Measurements from ENCODE around the gene ST8SIA2.

Gene ST8SIA2

DNA sequence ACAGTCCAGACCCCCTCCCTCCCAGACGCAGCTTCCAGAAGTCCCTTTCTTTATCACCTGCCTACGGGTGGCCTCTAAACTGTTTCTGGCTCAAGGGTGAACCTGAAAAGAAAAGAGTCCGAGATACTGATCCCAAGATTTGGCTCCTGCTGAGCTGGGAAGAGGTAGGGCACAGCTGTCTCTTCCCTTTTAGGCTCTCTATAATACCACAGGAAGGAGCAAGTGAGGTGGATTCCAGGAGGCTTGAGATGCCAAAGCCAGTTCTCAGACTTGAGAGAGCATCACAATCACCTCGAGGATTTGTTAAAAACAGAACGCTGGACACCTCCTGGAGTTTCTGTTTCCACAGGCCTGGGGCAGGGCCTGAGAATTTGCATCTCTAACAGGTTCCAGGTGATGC is 12.3 kb downstream of the ST8SIA2 start:
- Histone ChIP-seq H3K27me3 (ENCODE audit: control insufficient read depth in 3 of 3, insufficient read depth in 3 of 3, low read depth in 1 of 3, low read length in 3 of 3) (no peaks in the 10 kb centered on the region), H3K4ac (ENCODE audit: low read length) (no peak overlapping the region), H3K18ac (ENCODE audit: low read length) (no peak overlapping the region), H3K27ac (replicated peaks; ENCODE audit: low read length) (no peak overlapping the region), H3K9me3 (replicated peaks in 1 of 2; ENCODE audit: control insufficient read depth in 2 of 2, insufficient read depth in 1 of 2, low read depth in 1 of 2, low read length in 2 of 2) (no peaks in the 10 kb centered on the region), H3K36me3 (replicated peaks in 1 of 2; ENCODE audit: control insufficient read depth in 2 of 2, insufficient read depth in 2 of 2, low read length in 2 of 2) (peaks cover 13 to 63% of the 10 kb centered on the region in 2 donors), H3K14ac (ENCODE audit: low read length) (no peak overlapping the region), H2AFZ (ENCODE audit: low read length) (no peak overlapping the region), H3K4me2 (ENCODE audit: insufficient read depth, low read length, poor library complexity, severe bottlenecking) (no peak overlapping the region), H3K4me1 (ENCODE audit: control insufficient read depth in 2 of 2, insufficient read depth in 1 of 2, low read depth in 1 of 2, low read length in 2 of 2) (peaks cover 1 to 3% of the 10 kb centered on the region in 2 donors), H2AK5ac (ENCODE audit: low read depth, low read length) (no peak overlapping the region), H3K4me3 (ENCODE audit: low read length in 2 of 2) (no peak overlapping the region), H2BK5ac (ENCODE audit: low read length) (no peak overlapping the region), H4K91ac (ENCODE audit: low read depth, low read length, poor library complexity) (no peak overlapping the region), H2BK120ac (ENCODE audit: low read depth, low read length) (no peak overlapping the region), H4K8ac (ENCODE audit: low read depth, low read length) (no peak overlapping the region), H3K79me1 (ENCODE audit: low read depth, low read length) (peaks cover 9% of the 10 kb centered on the region), H3K23ac (ENCODE audit: low read depth, low read length, poor library complexity) (no peak overlapping the region), H2BK12ac (ENCODE audit: low read length) (no peak overlapping the region), H3K9ac (ENCODE audit: low read depth, low read length, poor library complexity) (no peak overlapping the region), H2BK15ac (ENCODE audit: low read length) (no peak overlapping the region)
- whole genome bisulfite sequencing, 2 donors (ENCODE audit: extremely low coverage in 2 of 2, insufficient read length in 2 of 2, insufficient replicate concordance in 1 of 2), result no CpG with 5 or more reads among the region's 5 CpGs
- no peak for DNase-seq (ENCODE audit: low spot score)

DNA sequence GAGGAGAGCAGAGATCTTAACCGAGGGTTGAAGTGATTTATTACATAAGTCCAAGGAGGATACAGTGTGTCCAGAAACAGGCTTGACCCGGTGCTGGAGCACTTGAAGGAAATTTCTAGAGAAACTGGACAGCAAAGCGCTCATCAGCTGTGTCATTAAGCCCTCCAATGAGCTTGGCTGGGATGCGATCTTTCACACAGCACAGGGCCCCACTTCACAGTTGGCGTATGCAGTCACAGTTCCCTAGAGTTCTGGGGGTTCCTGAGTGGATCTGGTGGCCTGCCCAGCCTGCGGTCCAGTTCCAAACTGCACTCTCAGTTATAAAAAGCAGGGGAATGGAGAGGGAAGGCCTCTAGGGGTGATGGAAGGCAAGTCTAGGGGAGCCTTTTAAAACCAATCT is 13.6 kb downstream of the ST8SIA2 start:
- Histone ChIP-seq H3K23ac (ENCODE audit: low read depth, low read length, poor library complexity) (no peak overlapping the region), H3K14ac (ENCODE audit: low read length) (no peak overlapping the region), H3K27me3 (ENCODE audit: control insufficient read depth in 3 of 3, insufficient read depth in 3 of 3, low read depth in 1 of 3, low read length in 3 of 3) (no peaks in the 10 kb centered on the region), H2BK120ac (ENCODE audit: low read depth, low read length) (no peak overlapping the region), H4K91ac (ENCODE audit: low read depth, low read length, poor library complexity) (no peak overlapping the region), H3K27ac (replicated peaks; ENCODE audit: low read length) (no peak overlapping the region), H3K9me3 (replicated peaks in 1 of 2; ENCODE audit: control insufficient read depth in 2 of 2, insufficient read depth in 1 of 2, low read depth in 1 of 2, low read length in 2 of 2) (no peaks in the 10 kb centered on the region), H3K4me3 (ENCODE audit: low read length in 2 of 2) (no peak overlapping the region), H2AFZ (ENCODE audit: low read length) (no peak overlapping the region), H2BK5ac (ENCODE audit: low read length) (no peak overlapping the region), H2AK5ac (ENCODE audit: low read depth, low read length) (no peak overlapping the region), H2BK12ac (ENCODE audit: low read length) (no peak overlapping the region), H3K36me3 (replicated peaks in 1 of 2; ENCODE audit: control insufficient read depth in 2 of 2, insufficient read depth in 2 of 2, low read length in 2 of 2) (peaks cover 13 to 55% of the 10 kb centered on the region in 2 donors), H3K79me1 (ENCODE audit: low read depth, low read length) (peaks cover 8% of the 10 kb centered on the region), H3K18ac (ENCODE audit: low read length) (no peak overlapping the region), H4K8ac (ENCODE audit: low read depth, low read length) (no peak overlapping the region), H3K9ac (ENCODE audit: low read depth, low read length, poor library complexity) (no peak overlapping the region), H3K4ac (ENCODE audit: low read length) (no peak overlapping the region), H3K4me1 (ENCODE audit: control insufficient read depth in 2 of 2, insufficient read depth in 1 of 2, low read depth in 1 of 2, low read length in 2 of 2) (peaks cover 1 to 3% of the 10 kb centered on the region in 2 donors), H3K4me2 (ENCODE audit: insufficient read depth, low read length, poor library complexity, severe bottlenecking) (no peak overlapping the region), H2BK15ac (ENCODE audit: low read length) (no peak overlapping the region)
- DNase-seq (ENCODE audit: low spot score), result no peak
- no CpG with 5 or more reads among the region's 6 CpGs for WGBS, 2 donors (ENCODE audit: extremely low coverage in 2 of 2, insufficient read length in 2 of 2, insufficient replicate concordance in 1 of 2)

DNA sequence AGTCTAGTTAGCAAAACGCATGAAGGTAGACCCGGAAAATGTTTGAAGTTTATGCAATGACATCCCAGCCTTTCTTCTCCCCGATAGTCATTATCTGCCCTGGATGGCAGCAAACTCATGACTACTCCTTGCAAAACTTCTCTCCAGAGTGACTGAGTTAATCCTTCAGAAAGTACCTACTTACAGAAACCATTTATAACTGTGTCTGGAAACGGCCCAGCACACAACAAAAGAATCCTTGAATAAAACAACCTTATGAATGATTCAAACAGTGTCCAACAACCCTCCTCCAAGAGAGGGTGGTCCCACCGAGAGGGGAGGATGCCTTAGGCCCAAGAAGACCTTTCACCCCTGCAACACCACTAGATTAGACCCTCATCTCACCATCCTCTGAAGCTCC is 14.2 kb downstream of the ST8SIA2 start:
- H2BK5ac ChIP-seq (ENCODE audit: low read length), result no peak overlapping the region
- H3K36me3 ChIP-seq (replicated peaks in 1 of 2; ENCODE audit: control insufficient read depth in 2 of 2, insufficient read depth in 2 of 2, low read length in 2 of 2), result peaks cover 12 to 49% of the 10 kb centered on the region in 2 donors
- no peak overlapping the region for H3K23ac ChIP-seq (ENCODE audit: low read depth, low read length, poor library complexity)
- no peak overlapping the region for H3K9ac ChIP-seq (ENCODE audit: low read depth, low read length, poor library complexity)
- no peak overlapping the region for H3K4me2 ChIP-seq (ENCODE audit: insufficient read depth, low read length, poor library complexity, severe bottlenecking)
- no peak overlapping the region for H3K4me3 ChIP-seq (ENCODE audit: low read length in 2 of 2)
- H2AFZ ChIP-seq (ENCODE audit: low read length), result no peak overlapping the region
- H3K9me3 ChIP-seq (replicated peaks in 1 of 2; ENCODE audit: control insufficient read depth in 2 of 2, insufficient read depth in 1 of 2, low read depth in 1 of 2, low read length in 2 of 2), result no peaks in the 10 kb centered on the region
- H3K4me1 ChIP-seq (ENCODE audit: control insufficient read depth in 2 of 2, insufficient read depth in 1 of 2, low read depth in 1 of 2, low read length in 2 of 2), result peaks cover 2 to 3% of the 10 kb centered on the region in 2 donors
- H3K79me1 ChIP-seq (ENCODE audit: low read depth, low read length), result peaks cover 6% of the 10 kb centered on the region
- no peak overlapping the region for H2AK5ac ChIP-seq (ENCODE audit: low read depth, low read length)
- no peak for DNase-seq (ENCODE audit: low spot score)
- H3K18ac ChIP-seq (ENCODE audit: low read length), result no peak overlapping the region
- no peak overlapping the region for H2BK15ac ChIP-seq (ENCODE audit: low read length)
- no peak overlapping the region for H2BK12ac ChIP-seq (ENCODE audit: low read length)
- no peaks in the 10 kb centered on the region for H3K27me3 ChIP-seq (ENCODE audit: control insufficient read depth in 3 of 3, insufficient read depth in 3 of 3, low read depth in 1 of 3, low read length in 3 of 3)
- H3K14ac ChIP-seq (ENCODE audit: low read length), result no peak overlapping the region
- no peak overlapping the region for H4K91ac ChIP-seq (ENCODE audit: low read depth, low read length, poor library complexity)
- H3K4ac ChIP-seq (ENCODE audit: low read length), result no peak overlapping the region
- WGBS, 2 donors (ENCODE audit: extremely low coverage in 2 of 2, insufficient read length in 2 of 2, insufficient replicate concordance in 1 of 2), result no CpG with 5 or more reads among the region's 5 CpGs
- H4K8ac ChIP-seq (ENCODE audit: low read depth, low read length), result no peak overlapping the region
- no peak overlapping the region for H2BK120ac ChIP-seq (ENCODE audit: low read depth, low read length)
- no peak overlapping the region for H3K27ac ChIP-seq (replicated peaks; ENCODE audit: low read length)

DNA sequence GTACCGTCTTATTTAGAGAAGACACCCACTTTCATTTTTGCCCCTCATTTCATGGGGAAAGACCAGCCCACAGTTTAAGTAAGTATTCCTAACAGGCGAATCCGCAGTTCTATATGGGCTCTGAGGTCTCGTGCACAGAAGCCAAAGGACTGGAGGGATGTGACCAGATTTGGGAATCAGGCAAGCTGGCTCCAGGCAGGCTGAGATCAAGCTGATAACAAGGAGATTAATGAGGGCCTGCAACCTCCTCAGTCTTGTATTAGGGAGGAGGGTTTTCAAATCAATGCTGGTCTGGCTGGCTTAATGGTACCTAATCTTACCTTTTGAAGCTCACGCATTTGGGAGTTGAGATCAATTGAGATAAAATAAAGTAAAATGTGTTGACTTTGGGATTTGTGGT is 15.3 kb downstream of the ST8SIA2 start:
- Histone ChIP-seq H3K4me1 (ENCODE audit: control insufficient read depth in 2 of 2, insufficient read depth in 1 of 2, low read depth in 1 of 2, low read length in 2 of 2) (peaks cover 10 to 14% of the 10 kb centered on the region in 2 donors), H3K4me2 (ENCODE audit: insufficient read depth, low read length, poor library complexity, severe bottlenecking) (no peak overlapping the region), H3K27me3 (ENCODE audit: control insufficient read depth in 3 of 3, insufficient read depth in 3 of 3, low read depth in 1 of 3, low read length in 3 of 3) (no peaks in the 10 kb centered on the region), H2BK12ac (ENCODE audit: low read length) (no peak overlapping the region), H3K79me1 (ENCODE audit: low read depth, low read length) (peaks cover 3% of the 10 kb centered on the region), H2BK120ac (ENCODE audit: low read depth, low read length) (no peak overlapping the region), H3K9ac (ENCODE audit: low read depth, low read length, poor library complexity) (no peak overlapping the region), H3K27ac (replicated peaks; ENCODE audit: low read length) (no peak overlapping the region), H3K4ac (ENCODE audit: low read length) (no peak overlapping the region), H2AFZ (ENCODE audit: low read length) (no peak overlapping the region), H2AK5ac (ENCODE audit: low read depth, low read length) (no peak overlapping the region), H3K36me3 (replicated peaks in 1 of 2; ENCODE audit: control insufficient read depth in 2 of 2, insufficient read depth in 2 of 2, low read length in 2 of 2) (peaks cover 7 to 49% of the 10 kb centered on the region in 2 donors), H3K9me3 (replicated peaks in 1 of 2; ENCODE audit: control insufficient read depth in 2 of 2, insufficient read depth in 1 of 2, low read depth in 1 of 2, low read length in 2 of 2) (no peaks in the 10 kb centered on the region), H4K91ac (ENCODE audit: low read depth, low read length, poor library complexity) (no peak overlapping the region), H2BK5ac (ENCODE audit: low read length) (no peak overlapping the region), H3K14ac (ENCODE audit: low read length) (no peak overlapping the region), H3K4me3 (ENCODE audit: low read length in 2 of 2) (no peak overlapping the region), H3K18ac (ENCODE audit: low read length) (no peak overlapping the region), H2BK15ac (ENCODE audit: low read length) (no peak overlapping the region), H4K8ac (ENCODE audit: low read depth, low read length) (no peak overlapping the region), H3K23ac (ENCODE audit: low read depth, low read length, poor library complexity) (no peak overlapping the region)
- WGBS, 2 donors (ENCODE audit: extremely low coverage in 2 of 2, insufficient read length in 2 of 2, insufficient replicate concordance in 1 of 2), result no CpG with 5 or more reads among the region's 5 CpGs
- no peak for DNase-seq (ENCODE audit: low spot score)
